CD4-positive, alpha-beta T cell (primary cell): ENCODE data around the gene FAM227A. TPM values are rescaled to one million over a fixed set of nuclear protein-coding genes. Genes with fewer than 3 reads are reported as not detected.

Experiments
- ATAC-seq: fragments of 200-7000 bp; cut with Tn5 transposase; one replicate; pipeline ENCODE4 v1.10.0; 2022; ENCODE audit warnings: mild to moderate bottlenecking; ENCODE audit not compliant: poor library complexity
- CTCF ChIA-PET: fragments of 350-600 bp; sonication (Branson Sonifier 250); formaldehyde crosslinking; loops from one replicate; lab custom pipeline; 2021; ENCODE audit warnings: antibody characterized with exemption, inconsistent platforms; lab: Charles Lee
- POLR2A ChIA-PET: fragments of 350-600 bp; sonication (Branson Sonifier 250); formaldehyde crosslinking; loops from one replicate; lab custom pipeline; 2021; ENCODE audit warnings: antibody characterized with exemption, inconsistent platforms; lab: Charles Lee
- DNase-seq, 14 experiments: peaks; one replicate each; pipeline ENCODE4 v3.0.0-alpha.2; 2013 to 2020; ENCODE audit warnings: mixed read lengths in 2 of 14
- H3K27ac ChIP-seq, 2 donors: one replicate each; pipeline versions ENCODE4 v1.5.1 to v1.7.0; 2013; ENCODE audit warnings: low read length in 2 of 2, low read depth in 1 of 2, mild to moderate bottlenecking in 1 of 2
- H3K27me3 ChIP-seq, 2 experiments: 1 replicate in 1 of 2; 2 replicates in 1 of 2; pipeline versions ENCODE4 v1.6.1 to v1.7.0; 2013; ENCODE audit warnings: low read length in 2 of 2, control low read depth in 1 of 2, mild to moderate bottlenecking in 1 of 2, moderate library complexity in 1 of 2; ENCODE audit not compliant: insufficient read depth in 2 of 2, control insufficient read depth in 1 of 2
- H3K36me3 ChIP-seq: one replicate; pipeline ENCODE4 v1.6.1; 2013; ENCODE audit warnings: low read length, control low read depth; ENCODE audit not compliant: insufficient read depth
- H3K4me1 ChIP-seq: one replicate; pipeline ENCODE4 v1.6.1; 2013; ENCODE audit warnings: low read length, control low read depth; ENCODE audit not compliant: insufficient read depth
- H3K4me3 ChIP-seq: one replicate; pipeline ENCODE4 v1.5.1; 2013; ENCODE audit warnings: mild to moderate bottlenecking, low read length, moderate library complexity
- H3K9me3 ChIP-seq, 2 experiments: 1 replicate in 1 of 2; 2 replicates in 1 of 2; pipeline versions ENCODE4 v1.6.1 to v1.7.0; 2013; ENCODE audit warnings: low read length in 2 of 2, mild to moderate bottlenecking in 2 of 2, control low read depth in 1 of 2, moderate library complexity in 1 of 2; ENCODE audit not compliant: control insufficient read depth in 1 of 2, insufficient read depth in 1 of 2
- H3K27ac Mint-ChIP-seq: one replicate; pipeline ENCODE4 v1.8.0; 2020; ENCODE audit warnings: mixed read lengths
- H3K27me3 Mint-ChIP-seq: one replicate; pipeline ENCODE4 v1.8.0; 2021; ENCODE audit warnings: mixed read lengths
- H3K36me3 Mint-ChIP-seq: one replicate; pipeline ENCODE4 v1.8.0; 2021; ENCODE audit warnings: low read depth, mixed read lengths
- H3K4me1 Mint-ChIP-seq: one replicate; pipeline ENCODE4 v1.8.0; 2021; ENCODE audit warnings: low read depth, mixed read lengths
- H3K4me3 Mint-ChIP-seq: one replicate; pipeline ENCODE4 v1.8.0; 2020; ENCODE audit warnings: mild to moderate bottlenecking, mixed read lengths
- H3K9me3 Mint-ChIP-seq: one replicate; pipeline ENCODE4 v1.8.0; 2020; ENCODE audit warnings: mixed read lengths
- CTCF ChIP-seq: fragments of 200-600 bp; IDR thresholded peaks from one replicate; pipeline ENCODE4 v1.8.0; 2022; ENCODE audit warnings: antibody characterized with exemption, mild to moderate bottlenecking
- intact Hi-C, 2 experiments: fragments of 100-400 bp; cut with DNase I in 1 of 2; cut with micrococcal nuclease in 1 of 2; formaldehyde crosslinking; loops; one replicate each; pipeline versions ENCODE4 v1.15.1 to v1.9.0; 2023 to 2025; cut with DNase I, micrococcal nuclease
- total RNA-seq, 174 experiments: library from RNA in 2 of 174; stranded (reverse) in 2 of 174; gene quantifications; one replicate each; pipeline ENCODE4 v1.2.3 and lab custom pipeline; 2021 to 2026

The FAM227A gene
- total RNA-seq, 2 experiments from 2014 or later = 0.34 to 0.91 TPM

- no peak for TF ChIP-seq CTCF
- ATAC-seq = no peak
- Histone ChIP-seq H3K4me3 (no peak overlapping the region), H3K36me3 (peaks cover 20% of the 10 kb centered on the region), H3K9me3 (no peaks in the 10 kb centered on the region), H3K4me1 (no peaks in the 10 kb centered on the region), H3K27ac (no peak overlapping the region), H3K27me3 (no peaks in the 10 kb centered on the region)
- CTCF ChIA-PET = no interaction called here
- POLR2A ChIA-PET = interaction anchor here (0.6 kb wide), 1 partner anchor 58 kb away, joined by 5 read pairs; no protein-coding TSS in a partner anchor
- Mint-ChIP-seq H3K36me3 (peaks cover 31% of the 10 kb centered on the region), H3K4me3 (no peak overlapping the region), H3K4me1 (no peaks in the 10 kb centered on the region), H3K27ac (no peak overlapping the region), H3K27me3 (no peaks in the 10 kb centered on the region), H3K9me3 (no peaks in the 10 kb centered on the region)
- intact Hi-C loops = no loop called here
- no peak for DNase-seq
Measured at GRCh38 chr22:38674888-38675287, 18.7 kb upstream of the FAM227A start.

- Histone ChIP-seq H3K4me1 (peaks cover 19% of the 10 kb centered on the region), H3K27ac (peak overlapping the region; percentile 83 to 94), H3K27me3 (no peaks in the 10 kb centered on the region), H3K4me3 (peak overlapping the region; percentile 86), H3K36me3 (no peaks in the 10 kb centered on the region), H3K9me3 (no peaks in the 10 kb centered on the region)
- Mint-ChIP-seq H3K4me1 (peaks cover 23% of the 10 kb centered on the region), H3K36me3 (peaks cover 4% of the 10 kb centered on the region), H3K9me3 (no peaks in the 10 kb centered on the region), H3K4me3 (peak overlapping the region; percentile 97), H3K27me3 (no peaks in the 10 kb centered on the region), H3K27ac (peak overlapping the region; percentile 98)
- POLR2A ChIA-PET = interaction anchor here (0.7 to 2.8 kb wide), 8 partner anchors 8 to 186 kb away, joined by 3 to 19 read pairs (median 4); partner anchors contain the start of genes GTPBP1 and TOMM22
- CTCF ChIA-PET = interaction anchor here (5.2 kb wide), 1 partner anchor 24 kb away, joined by 22 read pairs; the partner anchor contains the start of gene TOMM22
- intact Hi-C loops = loop anchor here (2.0 to 10.0 kb wide), 6 partner anchors 44 to 382 kb away; partner anchors contain the start of genes DDX17 (in 1 of the 2), DMC1 (in 1 of the 2), DNAL4 (in 1 of the 2) and GTPBP1 (in 1 of the 2)
- no peak for TF ChIP-seq CTCF
- ATAC-seq (peak; percentile 25), DNase-seq (peak in 11 of 14 experiments; percentile 5 to 61 (median 22))
Measured at GRCh38 chr22:38657045-38657909, 1.1 kb upstream of the FAM227A start.

- H3K4me3 Mint-ChIP-seq = peak overlapping the region; percentile 97
- peak overlapping the region; percentile 98 for H3K27ac Mint-ChIP-seq
- no peaks in the 10 kb centered on the region for H3K36me3 ChIP-seq
- no peaks in the 10 kb centered on the region for H3K9me3 ChIP-seq
- CTCF ChIA-PET = interaction anchor here (5.2 kb wide), 1 partner anchor 25 kb away, joined by 22 read pairs; the partner anchor contains the start of gene TOMM22
- POLR2A ChIA-PET = interaction anchor here (1.4 kb wide), 1 partner anchor 78 kb away, joined by 5 read pairs; no protein-coding TSS in a partner anchor
- peaks cover 4% of the 10 kb centered on the region for H3K36me3 Mint-ChIP-seq
- ATAC-seq (no peak), DNase-seq (no peak)
- H3K27ac ChIP-seq = peak overlapping the region; percentile 83 to 94
- H3K4me1 Mint-ChIP-seq = peaks cover 23% of the 10 kb centered on the region
- H3K27me3 Mint-ChIP-seq = no peaks in the 10 kb centered on the region
- intact Hi-C loops = loop anchor here (1.0 to 10.0 kb wide), 8 partner anchors 26 to 381 kb away; partner anchors contain the start of genes DDX17 (in 1 of the 2), DMC1 (in 1 of the 2), DNAL4 (in 1 of the 2) and GTPBP1 (in 1 of the 2)
- H3K4me1 ChIP-seq = peaks cover 19% of the 10 kb centered on the region
- H3K9me3 Mint-ChIP-seq = no peaks in the 10 kb centered on the region
- TF ChIP-seq CTCF = no peak
- H3K4me3 ChIP-seq = peak overlapping the region; percentile 86
- H3K27me3 ChIP-seq = no peaks in the 10 kb centered on the region
Measured at GRCh38 chr22:38655519-38656255, 505 bp downstream of the FAM227A start.
